Measurements from ENCODE around the gene PTER. TPM values are rescaled to one million over a fixed set of nuclear protein-coding genes. Genes with fewer than 3 reads are reported as not detected.

Gene PTER
- total RNA-seq, 1 experiment from 2014 or later = 30.1 TPM

GRCh38 chr10:16547973-16548372, 111.2 kb downstream of the PTER start:
- no peaks in the 10 kb centered on the region for H3K9me3 Mint-ChIP-seq (ENCODE audit: low read depth, unreplicated experiment)
- no peak overlapping the region for H3K4me3 Mint-ChIP-seq (ENCODE audit: low read depth, unreplicated experiment)
- intact Hi-C loops (cut with micrococcal nuclease; ENCODE audit: unreplicated experiment) = loop anchor here (5.0 to 10.0 kb wide), 4 partner anchors 227 to 671 kb away; no protein-coding TSS in a partner anchor

GRCh38 chr10:16559236-16559773, 122.5 kb downstream of the PTER start:
- CTCF ChIA-PET = no interaction called here
- Mint-ChIP-seq H3K27ac (ENCODE audit: unreplicated experiment) (no peak overlapping the region), H3K36me3 (ENCODE audit: insufficient read depth, unreplicated experiment) (no peaks in the 10 kb centered on the region), H3K4me1 (ENCODE audit: low read depth, unreplicated experiment) (no peaks in the 10 kb centered on the region), H3K4me3 (ENCODE audit: low read depth, unreplicated experiment) (no peak overlapping the region), H3K27me3 (ENCODE audit: unreplicated experiment) (no peaks in the 10 kb centered on the region), H3K9me3 (ENCODE audit: low read depth, unreplicated experiment) (no peaks in the 10 kb centered on the region)
- BruUV-seq (replicated peaks) = no TSS peak
- no peak for DNase-seq
- no peak for TF ChIP-seq CTCF (IDR thresholded peaks at IDR 0.05; ENCODE audit: unreplicated experiment)
- intact Hi-C loops (cut with micrococcal nuclease; ENCODE audit: unreplicated experiment) = no loop called here

More at GRCh38 chr10:16547973-16548372, 111.2 kb downstream of the PTER start:
- Mint-ChIP-seq H3K27ac (ENCODE audit: unreplicated experiment) (no peak overlapping the region), H3K4me1 (ENCODE audit: low read depth, unreplicated experiment) (no peaks in the 10 kb centered on the region), H3K36me3 (ENCODE audit: insufficient read depth, unreplicated experiment) (no peaks in the 10 kb centered on the region), H3K27me3 (ENCODE audit: unreplicated experiment) (no peaks in the 10 kb centered on the region)
- no peak for DNase-seq
- CTCF ChIA-PET = no interaction called here
- BruUV-seq (replicated peaks) = no TSS peak
- TF ChIP-seq CTCF (IDR thresholded peaks at IDR 0.05; ENCODE audit: unreplicated experiment) = no peak

- no TSS peak for BruUV-seq (replicated peaks)
- no peaks in the 10 kb centered on the region for H3K4me1 Mint-ChIP-seq (ENCODE audit: low read depth, unreplicated experiment)
These were observed 126.1 kb downstream of the PTER start for GRCh38 chr10:16562891-16563290.

More at GRCh38 chr10:16562891-16563290, 126.1 kb downstream of the PTER start:
- Mint-ChIP-seq H3K4me3 (ENCODE audit: low read depth, unreplicated experiment) (no peak overlapping the region), H3K27ac (ENCODE audit: unreplicated experiment) (no peak overlapping the region), H3K36me3 (ENCODE audit: insufficient read depth, unreplicated experiment) (no peaks in the 10 kb centered on the region), H3K27me3 (ENCODE audit: unreplicated experiment) (no peaks in the 10 kb centered on the region), H3K9me3 (ENCODE audit: low read depth, unreplicated experiment) (no peaks in the 10 kb centered on the region)
- no peak for DNase-seq
- no peak for TF ChIP-seq CTCF (IDR thresholded peaks at IDR 0.05; ENCODE audit: unreplicated experiment)
- intact Hi-C loops (cut with micrococcal nuclease; ENCODE audit: unreplicated experiment) = no loop called here
- CTCF ChIA-PET = interaction anchor here (0.5 kb wide), 1 partner anchor 94 kb away, joined by 5 read pairs; no protein-coding TSS in a partner anchor

Other genes with a start within 250 kb of the PTER start
- gene C1QL3, start 84.9 kb downstream of the PTER start, total RNA-seq (2022) = not detected in 2 replicates

Data from Calu3 (cell line).